ENCODE data around the gene VBP1.
"Not testable (repeated sequence)": the region's sequence is repeated elsewhere in the genome, so short reads cannot be mapped to it uniquely, and the experiment has no call there.

Gene VBP1

GRCh38 chrX:155266439-155266838 lies 50.2 kb downstream of the VBP1 start:
- no peak for DNase-seq

GRCh38 chrX:155267995-155268394 lies 51.7 kb downstream of the VBP1 start:
- not testable (repeated sequence) for DNase-seq

- no peak for DNase-seq
These were observed 54.7 kb downstream of the VBP1 start for GRCh38 chrX:155270969-155271368.

- DNase-seq: no peak
These were observed 63.6 kb downstream of the VBP1 start for GRCh38 chrX:155279873-155280272.
